GM12878 (cell line): Measurements from ENCODE around the gene NUBPL. TPM values are rescaled to one million over a fixed set of nuclear protein-coding genes. Genes with fewer than 3 reads are reported as not detected.

Experiments used
- ATAC-seq: fragments of 200-7000 bp; cut with Tn5 transposase; 3 replicates; pipeline ENCODE4 v1.9.1; 2020; ENCODE audit warnings: mild to moderate bottlenecking, moderate library complexity
- BruUV-seq: library from RNA; stranded (reverse); fragments of 400-500 nt; replicated peaks from 2 replicates; lab custom pipeline; 2021; lab: Mats Ljungman, UMichigan
- CTCF ChIA-PET: fragments of 300-600 bp; sonication (Branson Sonifier 250); formaldehyde crosslinking; extraction: SDS; loops from one replicate; lab custom pipeline; 2021; ENCODE audit warnings: inconsistent platforms; lab: Yijun Ruan, JAX
- POLR2A ChIA-PET: fragments of 350-600 bp; formaldehyde crosslinking; extraction: SDS; loops from one replicate; lab custom pipeline; 2021; ENCODE audit warnings: inconsistent platforms; lab: Charles Lee
- RAD21 ChIA-PET: fragments of 300-600 bp; sonication (Branson Sonifier 250); formaldehyde crosslinking; loops from one replicate; lab custom pipeline; 2023; ENCODE audit warnings: antibody characterized with exemption; ENCODE audit not compliant: unreplicated experiment; lab: Charles Lee
- SMC1A ChIA-PET: fragments of 300-600 bp; sonication (Branson Sonifier 250); formaldehyde crosslinking; loops from one replicate; lab custom pipeline; 2023; ENCODE audit not compliant: unreplicated experiment, uncharacterized antibody; lab: Charles Lee
- DNase-seq: peaks from one replicate; pipeline ENCODE4 v3.0.0-alpha.2; 2011; ENCODE audit warnings: low read depth, low spot score
- FAIRE-seq: peaks from 3 replicates; lab custom pipeline; 2011; peaks lifted over from hg19 to GRCh38; lab: Jason Lieb, UNC
- H2AFZ ChIP-seq: 2 replicates; pipeline ENCODE4 v1.6.0; 2011; ENCODE audit warnings: low read depth, low read length, control low read depth; ENCODE audit not compliant: control insufficient read depth
- H3K27ac ChIP-seq: 2 replicates; pipeline ENCODE4 v1.5.1; 2011; ENCODE audit warnings: control low read depth; ENCODE audit not compliant: control insufficient read depth, insufficient read depth
- H3K27me3 ChIP-seq, 2 experiments: replicated peaks in 1 of 2; 2 replicates each; pipeline versions ENCODE4 v1.6.0 to v1.6.1; 2011; ENCODE audit warnings: low read length in 1 of 2; ENCODE audit not compliant: control insufficient read depth in 2 of 2, insufficient read depth in 2 of 2
- H3K36me3 ChIP-seq, 2 experiments: 2 replicates each; pipeline ENCODE4 v1.5.1; 2011; ENCODE audit warnings: low read length in 1 of 2; ENCODE audit not compliant: control insufficient read depth in 2 of 2, insufficient read depth in 2 of 2
- H3K4me1 ChIP-seq: 2 replicates; pipeline ENCODE4 v1.6.1; 2011; ENCODE audit warnings: mild to moderate bottlenecking, low read length, moderate library complexity, mixed read lengths; ENCODE audit not compliant: control insufficient read depth, insufficient read depth
- H3K4me2 ChIP-seq: 2 replicates; pipeline ENCODE4 v1.6.0; 2011; ENCODE audit warnings: control low read depth; ENCODE audit not compliant: control insufficient read depth, insufficient read depth
- H3K4me3 ChIP-seq: fragments of 200-600 bp; sonication (generic); 2 replicates; pipeline ENCODE4 v1.5.1; 2016
- H3K79me2 ChIP-seq: 2 replicates; pipeline ENCODE4 v1.6.0; 2011; ENCODE audit warnings: low read length; ENCODE audit not compliant: control insufficient read depth, insufficient read depth
- H3K9ac ChIP-seq: 2 replicates; pipeline ENCODE4 v1.8.0; 2011; ENCODE audit warnings: low read length, control low read depth, mixed read lengths; ENCODE audit not compliant: control insufficient read depth, insufficient read depth
- H3K9me3 ChIP-seq: replicated peaks from 3 replicates; pipeline ENCODE4 v1.5.1; 2011; ENCODE audit warnings: mild to moderate bottlenecking, low read length; ENCODE audit not compliant: control insufficient read depth, insufficient read depth
- H4K20me1 ChIP-seq: 2 replicates; pipeline ENCODE4 v1.6.0; 2011; ENCODE audit not compliant: control insufficient read depth, insufficient read depth
- CBX3 ChIP-seq: fragments of 200-600 bp; sonication (generic); IDR thresholded peaks from 2 replicates; pipeline ENCODE4 v1.6.1; 2016; ENCODE audit warnings: low read depth, borderline replicate concordance
- CUX1 ChIP-seq: IDR thresholded peaks from 2 replicates; pipeline ENCODE4 v1.6.1; 2012; ENCODE audit warnings: improper control_type of control experiment, low read depth, low read length; ENCODE audit not compliant: insufficient replicate concordance
- JUNB ChIP-seq: IDR thresholded peaks from 2 replicates; pipeline ENCODE4 v1.6.1; 2016; ENCODE audit warnings: antibody characterized with exemption, mild to moderate bottlenecking
- RELA ChIP-seq: fragments of 450-650 bp; IDR thresholded peaks from 2 replicates; pipeline ENCODE4 v1.8.0; 2014; ENCODE audit warnings: borderline replicate concordance; ENCODE audit not compliant: partially characterized antibody
- SUZ12 ChIP-seq: fragments of 200-600 bp; sonication (generic); IDR thresholded peaks from one replicate; pipeline ENCODE4 v1.6.1; 2018; ENCODE audit warnings: antibody characterized with exemption, mild to moderate bottlenecking; ENCODE audit not compliant: unreplicated experiment
- ZNF687 ChIP-seq: fragments of 450-650 bp; IDR thresholded peaks from 2 replicates; pipeline ENCODE4 v1.6.1; 2017; ENCODE audit warnings: mild to moderate bottlenecking, moderate library complexity
- WGBS: methylation state at CpG from one replicate; pipeline ENCODE4 v1.1.6; 2016; ENCODE audit warnings: low lambda C conversion rate; ENCODE audit not compliant: insufficient replicate concordance, insufficient coverage; ENCODE audit errors: missing lambda C conversion rate; 5-methylcytosine and 5-hydroxymethylcytosine counted together
- in situ Hi-C: fragments of 300-500 bp; cut with MboI; formaldehyde crosslinking; loops from 9 replicates; pipeline ENCODE4 v1.14.3; 2018; ENCODE audit warnings: mixed read lengths
- intact Hi-C: fragments of 100-400 bp; cut with micrococcal nuclease; formaldehyde crosslinking; loops from one replicate; pipeline ENCODE4 v1.14.2; 2022; ENCODE audit not compliant: unreplicated experiment
- polyA plus RNA-seq, 11 experiments: library from polyadenylated mRNA; depleted of rRNA in 4 of 11; unstranded in 6 of 11; stranded (reverse) in 5 of 11; fragments of >200 nt; fragmentation: Nextera tagmentation in 4 of 11; fragmentation: Illumina TruSeq in 1 of 11; extraction: Ambion mirVana in 4 of 11; extraction: Trizol in 1 of 11; gene quantifications; 1 replicate in 1 of 11; 2 replicates in 10 of 11; pipeline versions ENCODE4 v1.2.1 to v1.2.3, GENCODE V29; 2011 to 2016; ENCODE audit warnings: inconsistent platforms in 2 of 11, missing spikeins in 2 of 11, low read depth in 1 of 11
- total RNA-seq, 4 experiments: library from RNA; depleted of rRNA in 3 of 4; stranded (reverse); fragments of >200 nt in 3 of 4; fragmentation: Illumina TruSeq in 1 of 4; extraction: Trizol in 1 of 4; gene quantifications; 2 replicates each; pipeline versions ENCODE4 v1.2.1 to v1.2.3, GENCODE V29; 2013 to 2021

NUBPL gene
- total and polyA plus RNA-seq, 10 of the 15 experiments (the other 5 are each of a cell fraction or from before 2014, with no cell fraction given), result 3.4 to 11.6 (median 8.1) TPM

GRCh38 chr14:31877255-31877798 is 316.1 kb downstream of the NUBPL start:
- WGBS, result 12% methylated on average over 9 of the region's 9 CpGs
- BruUV-seq, result no TSS peak

GRCh38 chr14:31879661-31880348 is 318.6 kb downstream of the NUBPL start:
- BruUV-seq, result no TSS peak
- Histone ChIP-seq H3K9ac (no peak overlapping the region), H3K27ac (no peak overlapping the region), H3K9me3 (no peaks in the 10 kb centered on the region), H4K20me1 (no peaks in the 10 kb centered on the region), H3K4me2 (no peak overlapping the region), H2AFZ (no peak overlapping the region), H3K79me2 (no peaks in the 10 kb centered on the region), H3K36me3 (no peaks in the 10 kb centered on the region), H3K4me1 (no peaks in the 10 kb centered on the region), H3K4me3 (no peak overlapping the region), H3K27me3 (no peaks in the 10 kb centered on the region)
- RAD21 ChIA-PET, result no interaction called here
- in situ Hi-C loops, result no loop called here
- ATAC-seq (no peak), DNase-seq (no peak), FAIRE-seq (no peak)
- POLR2A ChIA-PET, result no interaction called here
- SMC1A ChIA-PET, result interaction anchor here (0.9 kb wide), 1 partner anchor 12 kb away, joined by 3 read pairs; no protein-coding TSS in a partner anchor
- 15% methylated on average over 7 of the region's 7 CpGs for WGBS
- intact Hi-C loops, result no loop called here
- CTCF ChIA-PET, result no interaction called here
- TF ChIP-seq CUX1 (no peak), ZNF687 (no peak), SUZ12 (no peak)

More at GRCh38 chr14:31877255-31877798, 316.1 kb downstream of the NUBPL start:
- in situ Hi-C loops (no loop called here), intact Hi-C loops (no loop called here)
- Histone ChIP-seq H2AFZ (no peak overlapping the region), H3K79me2 (no peaks in the 10 kb centered on the region), H3K4me3 (no peak overlapping the region), H3K27me3 (no peaks in the 10 kb centered on the region), H3K4me1 (no peaks in the 10 kb centered on the region), H3K9me3 (no peaks in the 10 kb centered on the region), H4K20me1 (no peaks in the 10 kb centered on the region), H3K27ac (no peak overlapping the region), H3K4me2 (no peak overlapping the region), H3K9ac (no peak overlapping the region), H3K36me3 (no peaks in the 10 kb centered on the region)
- TF ChIP-seq CBX3, result no peak
- no peak for TF ChIP-seq RELA
- TF ChIP-seq JUNB, result no peak
- ChIA-PET CTCF (no interaction called here), POLR2A (interaction anchor here (0.7 kb wide), 1 partner anchor 202 kb away, joined by 4 read pairs; no protein-coding TSS in a partner anchor), RAD21 (no interaction called here), SMC1A (interaction anchor here (0.7 to 0.9 kb wide), 2 partner anchors 9 to 322 kb away, joined by 3 read pairs; no protein-coding TSS in a partner anchor)
- DNase-seq (no peak), ATAC-seq (no peak), FAIRE-seq (no peak)
